DND-41 (cell line): ENCODE results near the gene ITPR1.

Experiments used
- CTCF ChIP-seq: IDR thresholded peaks from 2 replicates; pipeline ENCODE4 v1.5.1; 2012; ENCODE audit warnings: borderline replicate concordance, low read length, moderate library complexity, mild to moderate bottlenecking; ENCODE audit not compliant: poor library complexity, severe bottlenecking; ENCODE audit errors: extremely low read depth
- EZH2 ChIP-seq: IDR thresholded peaks from 3 replicates; pipeline ENCODE4 v1.6.1; 2012; ENCODE audit warnings: borderline replicate concordance, low read depth, mild to moderate bottlenecking, moderate library complexity, low read length, inconsistent platforms; ENCODE audit not compliant: severe bottlenecking

GRCh38 chr3:4823986-4824925, 331.1 kb downstream of the ITPR1 start:
- TF ChIP-seq CTCF (no peak), EZH2 (no peak)
